Neuronal stem cell (in vitro differentiated cells): Measurements from ENCODE around the gene NUP93.

Source experiments
- DNase-seq: peaks from one replicate; pipeline ENCODE4 v3.0.0-alpha.2; 2013; ENCODE audit warnings: low spot score
- H2AFZ ChIP-seq: one replicate; pipeline ENCODE4 v1.6.1; 2013; ENCODE audit warnings: mild to moderate bottlenecking, low read length, inconsistent platforms
- H2AK5ac ChIP-seq: 2 replicates; pipeline ENCODE4 v1.6.1; 2013; ENCODE audit warnings: low read depth, mild to moderate bottlenecking, inconsistent platforms, low read length, moderate library complexity, mixed read lengths
- H2BK120ac ChIP-seq: 2 replicates; pipeline ENCODE4 v1.6.1; 2013; ENCODE audit warnings: low read depth, mild to moderate bottlenecking, inconsistent platforms, low read length, moderate library complexity, mixed read lengths
- H2BK12ac ChIP-seq: one replicate; pipeline ENCODE4 v1.6.1; 2013; ENCODE audit warnings: low read length, inconsistent platforms
- H2BK15ac ChIP-seq: 2 replicates; pipeline ENCODE4 v1.6.1; 2013; ENCODE audit warnings: mild to moderate bottlenecking, low read length, inconsistent platforms, mixed read lengths
- H2BK5ac ChIP-seq: one replicate; pipeline ENCODE4 v1.6.1; 2013; ENCODE audit warnings: inconsistent platforms, mild to moderate bottlenecking, low read length, moderate library complexity
- H3K14ac ChIP-seq: one replicate; pipeline ENCODE4 v1.6.1; 2013; ENCODE audit warnings: low read length, inconsistent platforms
- H3K18ac ChIP-seq: 2 replicates; pipeline ENCODE4 v1.6.1; 2013; ENCODE audit warnings: low read length, inconsistent platforms
- H3K23ac ChIP-seq: 2 replicates; pipeline ENCODE4 v1.6.1; 2013; ENCODE audit warnings: low read depth, mild to moderate bottlenecking, mixed read lengths, low read length, inconsistent platforms; ENCODE audit not compliant: poor library complexity
- H3K27ac ChIP-seq: replicated peaks from 3 replicates; pipeline ENCODE4 v1.5.1; 2013; ENCODE audit warnings: low read length, inconsistent platforms
- H3K27me3 ChIP-seq, 3 experiments: 2 replicates each; pipeline ENCODE4 v1.6.1; 2013; ENCODE audit warnings: low read length in 3 of 3, mild to moderate bottlenecking in 2 of 3, inconsistent platforms in 1 of 3, low read depth in 1 of 3, mixed read lengths in 1 of 3, moderate library complexity in 1 of 3; ENCODE audit not compliant: control insufficient read depth in 3 of 3, insufficient read depth in 3 of 3
- H3K36me3 ChIP-seq, 2 donors: replicated peaks in 1 of 2; 2 replicates each; pipeline ENCODE4 v1.6.1; 2013; ENCODE audit warnings: low read length in 2 of 2; ENCODE audit not compliant: control insufficient read depth in 2 of 2, insufficient read depth in 2 of 2
- H3K4ac ChIP-seq: 2 replicates; pipeline ENCODE4 v1.6.1; 2013; ENCODE audit warnings: inconsistent platforms, mild to moderate bottlenecking, low read length, moderate library complexity
- H3K4me1 ChIP-seq, 2 donors: 1 replicate in 1 of 2; 2 replicates in 1 of 2; pipeline ENCODE4 v1.6.1; 2013; ENCODE audit warnings: low read length in 2 of 2, low read depth in 1 of 2; ENCODE audit not compliant: control insufficient read depth in 2 of 2, insufficient read depth in 1 of 2
- H3K4me2 ChIP-seq: one replicate; pipeline ENCODE4 v1.6.1; 2013; ENCODE audit warnings: mild to moderate bottlenecking, low read length, inconsistent platforms; ENCODE audit not compliant: insufficient read depth, poor library complexity, severe bottlenecking
- H3K4me3 ChIP-seq, 2 donors: 2 replicates each; pipeline ENCODE4 v1.5.1; 2013; ENCODE audit warnings: low read length in 2 of 2, mild to moderate bottlenecking in 2 of 2, inconsistent platforms in 1 of 2, moderate library complexity in 1 of 2
- H3K79me1 ChIP-seq: one replicate; pipeline ENCODE4 v1.6.1; 2013; ENCODE audit warnings: low read depth, mild to moderate bottlenecking, inconsistent platforms, low read length, moderate library complexity
- H3K9ac ChIP-seq: one replicate; pipeline ENCODE4 v1.6.1; 2013; ENCODE audit warnings: mild to moderate bottlenecking, low read depth, low read length, inconsistent platforms; ENCODE audit not compliant: poor library complexity
- H3K9me3 ChIP-seq, 2 donors: replicated peaks in 1 of 2; 2 replicates each; pipeline versions ENCODE3 to v1.6.1; 2013; ENCODE audit warnings: low read length in 2 of 2, mild to moderate bottlenecking in 2 of 2, inconsistent platforms in 1 of 2, low read depth in 1 of 2, mixed read lengths in 1 of 2, moderate library complexity in 1 of 2; ENCODE audit not compliant: control insufficient read depth in 2 of 2, insufficient read depth in 1 of 2
- H4K8ac ChIP-seq: one replicate; pipeline ENCODE4 v1.6.1; 2013; ENCODE audit warnings: low read depth, mild to moderate bottlenecking, inconsistent platforms, low read length, moderate library complexity
- H4K91ac ChIP-seq: one replicate; pipeline ENCODE4 v1.6.1; 2013; ENCODE audit warnings: low read length, low read depth, mild to moderate bottlenecking, inconsistent platforms; ENCODE audit not compliant: poor library complexity
- WGBS, 2 donors: extraction: QIAGEN DNeasy Blood & Tissue Kit; methylation state at CpG; one replicate each; pipeline ENCODE4 v1.1.7; 2013; ENCODE audit warnings: missing lambda C conversion rate in 2 of 2, mixed read lengths in 1 of 2; ENCODE audit not compliant: insufficient read length in 2 of 2, insufficient replicate concordance in 1 of 2; ENCODE audit errors: extremely low coverage in 2 of 2; 5-methylcytosine and 5-hydroxymethylcytosine counted together

NUP93 gene

DNA sequence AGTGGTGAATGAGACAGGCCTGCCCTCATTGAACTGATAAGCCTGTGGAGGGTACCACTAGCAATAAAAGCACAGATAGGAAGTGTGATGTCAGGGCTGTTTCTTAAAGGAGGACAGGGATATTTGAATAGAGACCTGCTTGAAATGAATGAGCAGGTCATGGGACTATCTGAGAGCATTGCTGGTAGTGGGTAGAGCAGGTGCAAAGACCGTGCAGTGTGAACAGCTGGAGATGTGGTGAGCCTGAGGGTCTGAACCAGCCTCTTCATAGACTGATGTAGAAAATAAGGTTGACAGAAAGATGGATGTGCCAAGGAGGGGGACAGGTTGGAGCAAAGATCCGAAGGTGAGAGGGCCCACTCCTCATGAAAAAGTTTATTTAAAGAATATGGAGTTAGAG is 2.4 kb downstream of the NUP93 start:
- H3K79me1 ChIP-seq = peaks cover 5% of the 10 kb centered on the region
- no peak overlapping the region for H2AK5ac ChIP-seq
- no CpG with 5 or more reads among the region's 2 CpGs for WGBS, 2 donors
- H4K8ac ChIP-seq = no peak overlapping the region
- H3K18ac ChIP-seq = no peak overlapping the region
- H3K27me3 ChIP-seq = no peaks in the 10 kb centered on the region
- H2AFZ ChIP-seq = no peak overlapping the region
- no peak overlapping the region for H3K23ac ChIP-seq
- H2BK120ac ChIP-seq = no peak overlapping the region
- H3K4ac ChIP-seq = no peak overlapping the region
- no peak for DNase-seq
- H4K91ac ChIP-seq = no peak overlapping the region
- no peak overlapping the region for H2BK5ac ChIP-seq
- H2BK15ac ChIP-seq = no peak overlapping the region
- H3K9ac ChIP-seq = no peak overlapping the region
- H3K4me2 ChIP-seq = no peak overlapping the region
- H3K4me1 ChIP-seq = peaks cover 2 to 4% of the 10 kb centered on the region in 2 donors
- H3K36me3 ChIP-seq = peaks cover 2 to 3% of the 10 kb centered on the region in 2 donors
- H3K27ac ChIP-seq = no peak overlapping the region
- no peak overlapping the region for H2BK12ac ChIP-seq
- no peak overlapping the region for H3K14ac ChIP-seq
- H3K9me3 ChIP-seq = peaks cover 0 to 2% of the 10 kb centered on the region in 2 donors
- H3K4me3 ChIP-seq = no peak overlapping the region

DNA sequence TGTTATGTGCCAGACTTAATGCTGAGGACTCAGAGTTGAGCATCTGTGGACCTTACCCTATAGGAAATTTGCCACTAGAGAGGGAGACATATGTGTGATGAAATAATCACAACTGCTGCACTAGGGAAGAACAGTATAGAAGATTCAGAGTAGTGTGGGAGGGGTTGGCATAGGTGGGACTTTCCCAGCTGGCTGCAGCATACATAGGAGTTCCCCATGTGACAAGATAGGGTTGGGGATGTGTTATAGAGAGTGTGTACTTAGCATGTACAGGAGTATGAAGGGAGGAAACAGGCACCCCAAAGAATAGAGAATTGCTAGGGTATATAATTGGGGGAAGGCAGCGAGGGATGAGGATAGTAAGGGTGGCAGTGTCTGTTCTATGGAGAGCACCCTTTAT is 2.9 kb downstream of the NUP93 start:
- Histone ChIP-seq H3K23ac (no peak overlapping the region), H3K4me3 (no peak overlapping the region), H3K4ac (no peak overlapping the region), H4K8ac (no peak overlapping the region), H3K4me1 (peaks cover 2 to 4% of the 10 kb centered on the region in 2 donors), H2BK5ac (no peak overlapping the region), H4K91ac (no peak overlapping the region), H3K27me3 (no peaks in the 10 kb centered on the region), H3K18ac (no peak overlapping the region), H2AK5ac (no peak overlapping the region), H2BK15ac (no peak overlapping the region), H3K14ac (no peak overlapping the region), H2BK12ac (no peak overlapping the region), H3K27ac (no peak overlapping the region), H3K36me3 (peaks cover 2 to 3% of the 10 kb centered on the region in 2 donors), H3K79me1 (peaks cover 7% of the 10 kb centered on the region), H3K9me3 (peaks cover 0 to 2% of the 10 kb centered on the region in 2 donors), H3K9ac (no peak overlapping the region), H2AFZ (no peak overlapping the region), H3K4me2 (no peak overlapping the region), H2BK120ac (no peak overlapping the region)
- no CpG with 5 or more reads among the region's 1 CpG for WGBS, 2 donors
- no peak for DNase-seq

DNA sequence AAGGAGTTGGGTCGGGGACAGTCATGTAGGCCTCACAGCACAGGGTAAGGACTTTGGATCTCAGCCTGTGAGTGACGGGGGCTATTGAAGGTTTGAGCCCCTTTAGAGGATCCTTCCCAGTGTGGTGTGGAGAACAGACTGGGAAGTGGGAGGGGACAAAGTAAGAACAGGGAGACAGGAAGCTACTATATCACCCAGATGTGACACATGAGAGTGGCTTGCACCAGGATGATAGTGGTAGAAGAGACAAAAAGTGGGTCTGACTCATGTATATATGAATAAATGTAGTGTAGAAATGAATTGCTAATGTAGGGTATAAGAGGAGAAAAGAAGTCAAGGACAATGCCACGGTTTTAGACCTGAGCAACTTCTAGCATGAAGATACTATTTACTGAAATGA is 4.5 kb downstream of the NUP93 start:
- Histone ChIP-seq H3K4me3 (no peak overlapping the region), H3K4me2 (no peak overlapping the region), H3K4me1 (peaks cover 0 to 4% of the 10 kb centered on the region in 2 donors), H3K4ac (no peak overlapping the region), H3K79me1 (peaks cover 8% of the 10 kb centered on the region), H3K14ac (no peak overlapping the region), H2AFZ (no peak overlapping the region), H4K8ac (no peak overlapping the region), H3K23ac (no peak overlapping the region), H3K18ac (no peak overlapping the region), H2BK120ac (no peak overlapping the region), H2AK5ac (no peak overlapping the region), H3K9ac (no peak overlapping the region), H4K91ac (no peak overlapping the region), H3K9me3 (peaks cover 0 to 2% of the 10 kb centered on the region in 2 donors), H2BK15ac (no peak overlapping the region), H3K36me3 (peaks cover 2 to 3% of the 10 kb centered on the region in 2 donors), H2BK5ac (no peak overlapping the region), H2BK12ac (no peak overlapping the region), H3K27ac (no peak overlapping the region), H3K27me3 (no peaks in the 10 kb centered on the region)
- no CpG with 5 or more reads among the region's 3 CpGs for WGBS, 2 donors
- DNase-seq = no peak

DNA sequence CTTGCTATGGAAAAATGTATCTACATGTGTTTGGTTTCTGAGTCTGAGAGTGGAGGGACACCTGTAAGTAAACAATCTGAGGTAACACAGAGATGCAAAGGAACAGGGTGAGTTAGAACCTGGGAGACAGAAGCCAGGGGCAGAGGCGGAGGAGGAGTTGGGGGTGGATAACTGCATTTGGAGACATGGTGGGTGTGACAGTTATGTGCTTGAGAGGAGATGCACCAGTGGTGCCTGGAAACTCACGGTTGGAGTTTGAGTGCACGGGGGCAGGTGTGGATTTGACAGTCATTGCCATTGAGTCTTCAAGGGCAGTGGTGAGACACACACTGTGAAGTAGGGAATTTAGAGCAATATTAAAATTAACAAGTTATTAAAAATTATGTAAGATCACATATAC is 6.5 kb downstream of the NUP93 start:
- no peak overlapping the region for H3K4me2 ChIP-seq
- no peak overlapping the region for H2BK5ac ChIP-seq
- no peak for DNase-seq
- no peak overlapping the region for H4K8ac ChIP-seq
- no peak overlapping the region for H2AFZ ChIP-seq
- no peak overlapping the region for H3K14ac ChIP-seq
- peaks cover 2% of the 10 kb centered on the region for H3K79me1 ChIP-seq
- H3K23ac ChIP-seq = no peak overlapping the region
- no peak overlapping the region for H4K91ac ChIP-seq
- H3K9me3 ChIP-seq = peaks cover 0 to 2% of the 10 kb centered on the region in 2 donors
- H2BK15ac ChIP-seq = no peak overlapping the region
- no peak overlapping the region for H3K9ac ChIP-seq
- no peak overlapping the region for H2BK12ac ChIP-seq
- no peak overlapping the region for H3K4me3 ChIP-seq
- H2AK5ac ChIP-seq = no peak overlapping the region
- H2BK120ac ChIP-seq = no peak overlapping the region
- H3K36me3 ChIP-seq = peaks cover 2 to 3% of the 10 kb centered on the region in 2 donors
- H3K18ac ChIP-seq = no peak overlapping the region
- no peaks in the 10 kb centered on the region for H3K27me3 ChIP-seq
- H3K27ac ChIP-seq = no peak overlapping the region
- H3K4me1 ChIP-seq = no peaks in the 10 kb centered on the region
- WGBS, 2 donors = no CpG with 5 or more reads among the region's 3 CpGs
- no peak overlapping the region for H3K4ac ChIP-seq
